T-helper 2 cell treated with Interferon-gamma antibody and Interleukin-4, amounts not matched to agents 5 μg/mL and 100 μg/mL, for 36 hours (primary cell): ENCODE measurements around the gene GPR132.

Experiments used
- DNase-seq: peaks from one replicate; pipeline ENCODE4 v3.0.0; 2021; ENCODE audit warnings: low spot score
- H3K27ac Mint-ChIP-seq: one replicate; pipeline ENCODE4 v1.8.0; 2021; ENCODE audit warnings: mild to moderate bottlenecking, mixed read lengths
- H3K27me3 Mint-ChIP-seq: one replicate; pipeline ENCODE4 v1.8.0; 2021; ENCODE audit warnings: low read depth, mixed read lengths
- H3K36me3 Mint-ChIP-seq: one replicate; pipeline ENCODE4 v1.8.0; 2021; ENCODE audit warnings: low read depth, mixed read lengths
- H3K4me1 Mint-ChIP-seq: one replicate; pipeline ENCODE4 v1.8.0; 2021; ENCODE audit warnings: low read depth, mixed read lengths
- H3K4me3 Mint-ChIP-seq: one replicate; pipeline ENCODE4 v1.8.0; 2022; ENCODE audit warnings: mild to moderate bottlenecking, moderate library complexity, mixed read lengths
- H3K9me3 Mint-ChIP-seq: one replicate; pipeline ENCODE4 v1.8.0; 2021; ENCODE audit warnings: mixed read lengths

Gene GPR132

DNA sequence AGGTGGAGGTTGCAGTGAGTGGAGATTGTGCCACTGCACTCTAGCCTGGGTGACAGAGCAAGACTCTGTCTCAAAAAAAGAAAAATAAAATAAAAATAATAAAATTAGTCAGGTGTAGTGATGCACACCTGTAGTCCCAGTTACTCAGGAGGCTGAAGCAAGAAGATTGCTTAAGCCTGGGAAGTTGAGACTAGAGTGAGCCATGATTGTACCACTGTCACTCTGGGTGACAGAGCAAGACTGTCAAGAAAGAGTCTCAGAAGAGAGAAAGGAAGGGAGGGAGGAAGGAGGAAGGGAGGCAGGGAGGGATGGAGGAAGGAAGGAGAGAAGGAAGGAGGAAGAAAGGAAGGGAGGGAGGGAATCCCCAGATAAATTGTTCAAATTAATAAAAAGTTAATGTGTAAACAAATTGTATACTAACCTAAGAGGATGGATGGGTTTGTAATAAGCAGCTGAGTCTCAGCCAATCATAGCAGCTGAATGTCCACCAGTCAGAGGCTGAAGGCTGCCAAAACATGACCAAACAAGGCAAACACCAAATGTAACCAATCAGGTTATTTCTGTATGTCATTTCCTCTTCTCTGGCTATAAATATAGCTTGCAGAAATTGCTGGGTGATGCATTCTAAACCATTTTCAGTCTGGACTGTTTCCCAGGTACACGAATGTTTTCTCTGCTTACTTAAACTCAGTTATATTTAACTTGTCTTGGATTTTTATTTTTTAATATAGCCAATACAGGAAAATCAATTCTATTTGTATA, 38.2 kb downstream of the GPR132 start:
- H3K9me3 Mint-ChIP-seq = no peaks in the 10 kb centered on the region
- no peak for DNase-seq
- peaks cover 33% of the 10 kb centered on the region for H3K4me1 Mint-ChIP-seq
- no peak overlapping the region for H3K4me3 Mint-ChIP-seq
- H3K36me3 Mint-ChIP-seq = peaks cover 13% of the 10 kb centered on the region
- H3K27me3 Mint-ChIP-seq = no peaks in the 10 kb centered on the region
- H3K27ac Mint-ChIP-seq = peak overlapping the region; percentile 68

DNA sequence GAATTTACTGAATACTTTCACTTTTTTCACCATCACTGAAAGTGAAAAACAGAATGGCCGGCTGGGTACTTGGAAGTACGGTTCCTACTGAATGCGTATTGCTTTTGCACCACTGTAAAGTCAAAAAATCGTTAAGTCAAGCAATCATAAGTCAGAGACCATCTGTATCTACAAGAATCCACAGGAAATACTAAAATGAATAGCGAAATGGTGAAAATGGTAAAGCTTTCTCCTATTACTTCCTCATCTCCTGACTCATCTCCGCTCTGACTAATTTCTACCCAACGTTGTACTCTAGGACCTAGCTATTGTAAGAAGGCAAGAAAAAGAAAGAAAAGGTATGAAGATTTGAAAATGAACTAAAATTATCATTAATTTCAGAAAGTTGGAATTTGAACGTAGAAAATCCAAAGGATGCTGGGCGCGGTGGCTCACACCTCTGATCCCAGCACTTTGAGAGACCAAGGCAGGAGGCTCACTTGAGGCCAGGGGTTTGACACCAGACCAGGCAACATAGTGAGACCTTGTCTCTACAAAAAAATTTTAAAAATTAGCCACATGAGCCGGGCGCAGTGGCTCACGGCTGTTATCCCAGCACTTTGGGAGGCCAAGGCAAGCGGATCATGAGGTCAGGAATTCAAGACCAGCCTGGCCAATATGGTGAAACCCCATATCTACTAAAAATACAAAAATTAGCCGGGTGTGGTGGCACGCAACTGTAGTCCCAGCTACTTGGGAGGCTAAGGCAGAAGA, 39.0 kb downstream of the GPR132 start:
- Mint-ChIP-seq H3K27ac (peak overlapping the region; percentile 89), H3K27me3 (no peaks in the 10 kb centered on the region), H3K4me3 (peak overlapping the region; percentile 63), H3K9me3 (no peaks in the 10 kb centered on the region), H3K4me1 (peaks cover 38% of the 10 kb centered on the region), H3K36me3 (peaks cover 17% of the 10 kb centered on the region)
- DNase-seq = peak; percentile 50

DNA sequence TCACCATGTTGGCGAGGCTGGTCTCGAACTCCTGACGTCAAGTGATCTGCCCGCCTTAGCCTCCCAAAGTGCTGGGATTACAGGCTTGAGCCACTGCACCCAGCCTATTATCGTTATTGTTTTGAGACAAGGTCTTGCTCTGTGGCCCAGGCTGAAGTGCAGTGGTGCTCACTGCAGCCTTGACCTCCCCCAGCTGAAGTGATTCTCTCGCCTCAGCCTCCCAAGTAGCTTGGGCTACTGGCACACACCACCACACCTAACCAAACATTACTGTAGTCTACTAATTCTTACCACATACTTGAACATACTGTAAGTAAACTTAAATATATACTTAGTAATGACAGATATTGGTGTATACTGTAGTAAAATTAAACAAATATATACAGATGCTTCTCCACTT, 39.8 kb downstream of the GPR132 start:
- peaks cover 17% of the 10 kb centered on the region for H3K36me3 Mint-ChIP-seq
- peak overlapping the region; percentile 89 for H3K27ac Mint-ChIP-seq
- no peak overlapping the region for H3K4me3 Mint-ChIP-seq
- H3K27me3 Mint-ChIP-seq = no peaks in the 10 kb centered on the region
- H3K9me3 Mint-ChIP-seq = no peaks in the 10 kb centered on the region
- DNase-seq = no peak
- peaks cover 38% of the 10 kb centered on the region for H3K4me1 Mint-ChIP-seq

DNA sequence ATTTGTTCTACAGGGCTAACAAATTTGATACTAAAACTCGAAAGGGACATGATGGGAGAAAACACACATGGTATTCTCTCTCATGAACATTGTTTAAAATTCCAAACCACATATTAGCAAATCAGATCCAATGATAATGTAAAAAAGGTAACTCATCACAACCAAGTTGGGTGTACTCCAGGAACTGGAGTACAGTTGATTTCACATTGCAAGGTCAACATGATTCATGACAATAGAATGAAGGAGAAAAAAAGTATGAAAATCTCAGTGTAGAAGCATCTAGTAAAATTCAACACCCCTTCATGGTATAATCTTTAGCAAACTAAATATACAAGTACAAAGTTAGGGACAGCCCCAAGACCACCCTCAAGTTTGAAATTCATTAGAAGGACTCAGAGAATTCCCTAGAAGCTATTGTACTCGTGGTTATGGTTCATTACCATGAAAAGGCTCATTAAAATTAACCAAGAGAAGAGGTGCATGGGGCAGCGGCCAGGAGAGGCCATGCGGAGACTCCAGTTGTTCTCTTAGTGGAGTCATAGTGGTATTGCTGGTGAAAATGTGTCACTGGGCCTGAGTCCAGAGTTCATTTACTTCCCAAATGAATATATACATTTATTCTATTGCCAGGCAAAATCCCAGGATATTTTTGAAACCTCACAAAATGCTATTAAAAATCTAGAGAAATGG, 41.3 kb downstream of the GPR132 start:
- Mint-ChIP-seq H3K27me3 (no peaks in the 10 kb centered on the region), H3K9me3 (no peaks in the 10 kb centered on the region), H3K4me1 (peaks cover 46% of the 10 kb centered on the region), H3K4me3 (no peak overlapping the region), H3K27ac (no peak overlapping the region), H3K36me3 (peaks cover 30% of the 10 kb centered on the region)
- DNase-seq = no peak

DNA sequence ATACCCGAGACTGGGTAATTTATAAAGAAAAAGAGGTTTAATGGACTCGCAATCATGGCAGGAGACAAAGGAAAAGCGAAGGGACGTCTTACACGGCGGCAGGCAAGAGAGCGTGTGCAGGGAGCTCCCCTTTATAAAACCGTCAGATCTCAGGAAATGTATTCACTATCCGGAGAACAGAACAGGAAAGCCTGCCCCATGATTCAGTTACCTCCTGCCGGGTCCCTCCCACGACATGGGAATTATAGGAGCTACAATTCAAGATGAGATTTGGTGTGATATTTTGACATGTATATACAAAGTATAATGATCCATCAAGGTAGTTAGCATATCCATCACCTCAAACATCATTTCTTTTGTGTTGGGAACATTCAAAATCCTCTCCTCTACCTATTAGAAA, 42.1 kb downstream of the GPR132 start:
- DNase-seq = no peak
- Mint-ChIP-seq H3K4me3 (no peak overlapping the region), H3K36me3 (peaks cover 36% of the 10 kb centered on the region), H3K27ac (no peak overlapping the region), H3K9me3 (no peaks in the 10 kb centered on the region), H3K4me1 (peaks cover 50% of the 10 kb centered on the region), H3K27me3 (no peaks in the 10 kb centered on the region)

DNA sequence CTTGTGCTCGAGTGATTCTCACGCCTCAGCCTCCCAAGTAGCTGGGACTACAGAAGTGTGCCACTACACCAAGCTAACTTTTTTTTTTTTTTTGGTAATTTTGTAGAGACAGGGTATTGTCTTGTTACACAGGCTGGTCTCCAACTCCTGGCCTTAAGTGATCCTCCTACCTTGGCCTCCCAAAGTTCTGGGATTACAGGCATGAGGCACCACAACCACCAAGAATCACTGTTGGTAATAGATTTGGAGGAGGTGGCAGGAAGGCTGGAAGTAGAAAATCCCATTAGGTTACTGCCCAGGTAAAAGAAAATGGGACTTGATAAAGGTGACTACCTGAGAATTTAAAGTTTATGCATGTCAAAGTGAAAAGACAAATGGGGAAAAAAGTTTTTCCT, 43.0 kb downstream of the GPR132 start:
- Mint-ChIP-seq H3K9me3 (no peaks in the 10 kb centered on the region), H3K27ac (peak overlapping the region; percentile 83), H3K4me3 (peak overlapping the region; percentile 97), H3K27me3 (no peaks in the 10 kb centered on the region), H3K36me3 (peaks cover 37% of the 10 kb centered on the region), H3K4me1 (peaks cover 54% of the 10 kb centered on the region)
- DNase-seq = no peak

DNA sequence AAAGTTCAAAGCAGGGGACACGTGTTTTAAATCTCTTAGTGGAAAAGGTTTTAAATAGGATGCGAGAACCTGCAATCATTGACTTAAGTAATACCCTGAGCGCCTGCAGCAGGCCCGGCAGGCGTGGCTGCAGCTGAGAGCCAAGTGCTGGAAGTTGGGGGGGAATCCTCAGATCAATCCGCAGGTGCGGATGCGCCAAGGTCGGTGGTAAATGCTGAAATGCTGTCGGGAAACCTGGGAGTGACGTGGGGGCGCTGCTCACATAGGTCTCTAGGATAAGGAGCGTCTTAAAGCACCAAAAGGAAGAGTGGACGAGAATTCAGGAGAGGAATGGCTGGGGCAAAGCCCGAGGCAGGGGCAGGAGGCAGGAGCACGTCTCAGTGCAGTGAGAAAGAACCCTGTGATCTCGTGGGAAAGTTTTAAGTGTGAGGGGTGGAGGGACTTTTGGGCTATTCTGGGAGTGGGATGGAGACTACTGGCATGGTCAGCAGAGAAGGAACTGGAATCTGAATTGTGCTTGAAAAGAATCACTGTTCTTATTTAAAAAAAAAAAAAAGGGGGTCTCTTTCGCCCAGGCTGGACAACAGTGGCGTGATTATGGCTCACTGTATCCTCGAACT, 43.5 kb downstream of the GPR132 start:
- Mint-ChIP-seq H3K4me1 (peaks cover 51% of the 10 kb centered on the region), H3K27ac (peak overlapping the region; percentile 83)

DNA sequence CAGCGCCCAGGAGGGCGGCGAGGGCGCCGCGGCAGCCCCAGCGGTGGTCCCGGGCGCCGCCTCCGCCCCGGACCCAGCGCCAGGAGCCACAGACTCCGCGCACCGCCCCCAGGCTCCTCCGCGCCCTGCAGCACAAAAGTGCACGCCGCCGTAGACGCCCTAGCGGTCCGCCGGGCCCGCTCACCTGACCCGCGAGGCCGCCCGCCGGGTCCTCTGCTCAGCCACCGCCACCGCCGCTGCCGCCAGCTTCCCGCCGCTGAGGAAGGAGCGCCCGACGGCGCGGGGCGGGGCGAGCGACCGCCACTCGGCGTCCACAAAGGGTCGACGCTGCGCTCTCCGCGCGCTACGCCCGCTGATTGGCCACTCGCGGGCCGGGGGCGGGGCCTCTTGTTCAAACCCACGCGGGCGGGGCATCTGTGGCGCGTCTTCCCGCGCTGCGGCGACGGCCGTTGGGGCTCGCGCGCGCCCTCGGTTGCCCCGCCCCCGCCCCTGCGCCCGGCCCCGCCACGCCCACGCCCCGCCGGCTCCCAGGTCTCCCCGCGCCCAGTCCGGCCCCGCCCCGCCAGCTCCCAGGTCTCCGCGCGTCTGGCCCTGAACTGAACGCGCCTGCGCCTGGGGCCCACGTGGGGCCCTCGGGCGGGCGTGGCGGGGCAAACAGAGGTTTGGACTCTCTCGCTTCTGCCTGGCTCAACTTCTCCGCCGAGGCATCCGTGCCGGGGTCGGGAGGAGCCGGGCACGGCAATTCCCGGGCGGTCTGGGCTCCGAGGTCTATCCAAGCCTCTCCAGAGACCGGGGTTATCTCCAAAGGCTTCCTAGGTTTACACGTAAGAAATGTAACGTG, 44.2 kb downstream of the GPR132 start, which contains the start of gene CDCA4:
TSS of gene CDCA4 (minus strand) at position 269 of the 841 bp plus-strand sequence. CDS start 9,154 bp downstream, outside the sequence.
- no peaks in the 10 kb centered on the region for H3K9me3 Mint-ChIP-seq
- peak within 1 kb of the TSS; percentile 91 for H3K27ac Mint-ChIP-seq
- H3K36me3 Mint-ChIP-seq = peaks cover 40% of the 10 kb centered on the region
- peaks cover 55% of the 10 kb centered on the region for H3K4me1 Mint-ChIP-seq
- DNase-seq = peak; percentile 98
- peak within 1 kb of the TSS; percentile 97 for H3K4me3 Mint-ChIP-seq
- H3K27me3 Mint-ChIP-seq = no peaks in the 10 kb centered on the region

More for the DNA sequence above, 43.5 kb downstream of the GPR132 start:
- H3K4me3 Mint-ChIP-seq = peak overlapping the region; percentile 97
- no peaks in the 10 kb centered on the region for H3K9me3 Mint-ChIP-seq
- H3K36me3 Mint-ChIP-seq = peaks cover 37% of the 10 kb centered on the region
- peak; percentile 44 for DNase-seq
- no peaks in the 10 kb centered on the region for H3K27me3 Mint-ChIP-seq

DNA sequence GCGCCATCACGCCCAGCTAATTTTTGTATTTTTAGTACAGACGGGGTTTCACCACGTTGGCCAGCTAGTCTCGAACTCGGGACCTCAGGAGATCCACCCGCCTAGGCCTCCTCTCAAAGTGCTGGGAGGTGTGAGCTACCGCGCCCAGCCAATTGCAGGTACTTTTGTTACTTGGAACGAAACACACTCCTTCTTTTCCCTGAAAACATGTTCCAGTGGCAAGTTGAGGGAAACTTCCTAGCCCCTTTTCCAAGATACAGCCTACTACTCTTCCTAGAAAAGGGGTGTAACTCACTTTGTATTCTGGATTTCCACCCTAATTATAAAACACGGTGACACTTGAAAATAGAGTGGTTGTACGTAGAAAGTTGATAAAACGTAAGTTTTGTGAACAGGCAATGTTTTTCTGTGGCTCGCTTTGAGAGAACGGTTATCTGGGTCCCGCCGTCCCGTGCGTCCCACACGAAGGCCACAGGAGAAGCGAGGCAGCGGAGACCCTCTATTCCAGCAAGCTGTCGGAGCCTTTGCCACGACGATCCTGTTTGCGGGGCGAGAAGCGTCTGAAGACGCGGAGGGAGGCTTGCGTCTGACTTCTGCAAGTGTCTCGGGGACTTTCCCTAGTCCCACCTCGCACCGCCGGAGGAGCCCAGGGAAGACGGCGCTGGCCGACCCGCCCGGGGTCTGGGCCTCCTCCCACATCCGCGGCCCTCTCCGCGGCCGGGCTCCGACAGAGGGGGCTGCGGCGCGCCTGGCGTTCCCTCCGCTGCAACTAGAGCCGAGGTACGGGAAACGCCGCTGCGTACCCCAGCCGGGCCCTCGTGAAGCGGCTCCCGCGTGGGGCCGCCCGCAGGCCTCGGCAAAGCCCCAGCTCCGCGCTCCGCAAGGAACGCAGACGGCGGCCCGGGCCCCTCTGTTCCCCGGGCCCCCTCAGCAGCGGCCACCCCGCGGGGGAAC, 45.1 kb downstream of the GPR132 start:
- H3K36me3 Mint-ChIP-seq = peaks cover 45% of the 10 kb centered on the region
- H3K4me1 Mint-ChIP-seq = peaks cover 55% of the 10 kb centered on the region
- H3K4me3 Mint-ChIP-seq = peak overlapping the region; percentile 95
- peak; percentile 60 for DNase-seq
- H3K9me3 Mint-ChIP-seq = no peaks in the 10 kb centered on the region
- no peaks in the 10 kb centered on the region for H3K27me3 Mint-ChIP-seq
- H3K27ac Mint-ChIP-seq = peak overlapping the region; percentile 91

DNA sequence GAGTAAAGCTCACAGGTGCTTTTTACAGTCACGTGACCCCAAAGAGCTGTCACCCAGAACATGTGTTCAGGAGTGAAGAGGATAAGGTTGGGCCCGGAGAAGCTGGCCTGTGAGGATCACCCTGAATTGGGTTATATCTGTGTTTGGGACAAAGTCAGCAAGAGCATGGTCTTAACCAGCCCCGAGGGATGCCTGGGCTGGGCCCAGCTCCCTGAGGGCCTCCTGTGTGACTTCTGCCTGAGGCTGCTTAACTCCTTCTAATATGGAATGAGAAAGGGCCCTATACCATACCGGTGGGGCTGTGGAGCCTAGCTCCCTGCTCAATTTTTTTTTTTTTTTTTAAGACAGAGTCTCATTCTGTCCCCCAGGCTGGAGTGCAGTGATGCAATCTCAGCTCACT, 46.8 kb downstream of the GPR132 start:
- no peak for DNase-seq
- Mint-ChIP-seq H3K4me3 (peak overlapping the region; percentile 95), H3K36me3 (peaks cover 47% of the 10 kb centered on the region), H3K9me3 (no peaks in the 10 kb centered on the region), H3K4me1 (peaks cover 56% of the 10 kb centered on the region), H3K27ac (peak overlapping the region; percentile 8), H3K27me3 (no peaks in the 10 kb centered on the region)

DNA sequence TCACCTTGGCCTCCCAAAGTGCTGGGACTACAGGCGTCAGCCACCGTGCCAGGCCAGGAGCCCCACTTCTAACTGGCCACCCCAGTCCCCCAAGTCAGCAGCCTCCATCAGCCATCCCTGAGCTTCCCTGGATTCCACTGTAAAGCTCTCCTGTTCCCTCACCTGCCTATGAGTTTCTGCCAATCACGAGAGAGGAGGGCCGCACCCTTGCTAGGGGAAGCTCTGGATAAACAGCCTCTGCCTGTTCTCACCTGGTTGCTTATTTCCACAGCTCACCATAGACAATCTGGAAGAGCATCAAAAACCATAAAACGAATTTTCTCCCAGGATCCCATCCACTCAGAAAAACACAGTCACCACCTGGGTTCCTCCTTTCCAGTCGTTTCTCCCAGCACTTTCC, 49.3 kb downstream of the GPR132 start:
- H3K4me3 Mint-ChIP-seq = peak overlapping the region; percentile 58
- H3K27ac Mint-ChIP-seq = peak overlapping the region; percentile 73
- no peaks in the 10 kb centered on the region for H3K9me3 Mint-ChIP-seq
- peaks cover 55% of the 10 kb centered on the region for H3K36me3 Mint-ChIP-seq
- DNase-seq = no peak
- H3K27me3 Mint-ChIP-seq = no peaks in the 10 kb centered on the region
- peaks cover 50% of the 10 kb centered on the region for H3K4me1 Mint-ChIP-seq

DNA sequence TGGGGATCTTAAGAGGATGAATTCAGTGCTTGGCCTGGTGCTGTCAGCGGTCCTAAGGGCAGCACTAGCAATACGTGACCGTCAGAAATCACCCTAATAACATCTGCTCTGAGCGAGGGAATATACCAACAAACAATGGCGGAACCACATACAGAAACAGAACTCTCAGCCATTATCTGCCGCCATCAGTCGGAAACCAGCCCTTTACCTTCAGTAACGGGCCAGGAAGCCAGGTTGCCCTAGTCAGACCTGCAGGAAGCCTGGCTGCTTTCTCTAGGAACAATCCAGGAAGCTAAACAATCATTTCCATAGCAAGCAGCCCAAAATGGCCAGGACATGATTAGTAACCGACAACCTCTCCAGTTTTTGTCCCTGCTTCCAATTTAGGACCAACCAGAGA, 50.0 kb downstream of the GPR132 start:
- Mint-ChIP-seq H3K36me3 (peaks cover 56% of the 10 kb centered on the region), H3K27me3 (no peaks in the 10 kb centered on the region), H3K27ac (peak overlapping the region; percentile 68), H3K4me3 (peak overlapping the region; percentile 43), H3K4me1 (peaks cover 50% of the 10 kb centered on the region), H3K9me3 (no peaks in the 10 kb centered on the region)
- no peak for DNase-seq
